MCF 10A (cell line): ENCODE measurements around the gene OCSTAMP. TPM values are rescaled to one million over a fixed set of nuclear protein-coding genes. Genes with fewer than 3 reads are reported as not detected.

ENCODE experiments used
- BruUV-seq: library from RNA; stranded (reverse); fragments of 400-500 nt; replicated peaks from 2 replicates; lab custom pipeline; 2021; lab: Mats Ljungman, UMichigan
- CTCF ChIA-PET: fragments of 300-600 bp; sonication (Branson Sonifier 250); formaldehyde crosslinking; extraction: SDS; loops from one replicate; lab custom pipeline; 2021; ENCODE audit warnings: antibody characterized with exemption, inconsistent platforms; lab: Yijun Ruan, JAX
- POLR2A ChIA-PET: fragments of 300-600, 350-650 bp; sonication (Branson Sonifier 250); formaldehyde crosslinking; extraction: SDS; loops from one replicate; lab custom pipeline; 2020; ENCODE audit warnings: antibody characterized with exemption, inconsistent platforms; lab: Yijun Ruan, JAX
- DNase-seq: peaks from one replicate; pipeline ENCODE4 v3.0.0-alpha.2; 2018; ENCODE audit not compliant: unreplicated experiment
- H3K27ac Mint-ChIP-seq: one replicate; pipeline ENCODE4 v1.8.0; 2022; ENCODE audit warnings: mild to moderate bottlenecking, low read depth, mixed read lengths; ENCODE audit not compliant: unreplicated experiment
- H3K27me3 Mint-ChIP-seq: one replicate; pipeline ENCODE4 v1.8.0; 2022; ENCODE audit warnings: mixed read lengths; ENCODE audit not compliant: insufficient read depth, unreplicated experiment
- H3K36me3 Mint-ChIP-seq: one replicate; pipeline ENCODE4 v1.8.0; 2022; ENCODE audit warnings: mild to moderate bottlenecking, moderate library complexity, mixed read lengths; ENCODE audit not compliant: insufficient read depth, unreplicated experiment
- H3K4me1 Mint-ChIP-seq: one replicate; pipeline ENCODE4 v1.8.0; 2022; ENCODE audit warnings: mixed read lengths; ENCODE audit not compliant: insufficient read depth, unreplicated experiment
- H3K4me3 Mint-ChIP-seq: one replicate; pipeline ENCODE4 v1.8.0; 2022; ENCODE audit warnings: mild to moderate bottlenecking, moderate library complexity, mixed read lengths; ENCODE audit not compliant: unreplicated experiment
- H3K9me3 Mint-ChIP-seq: one replicate; pipeline ENCODE4 v1.8.0; 2022; ENCODE audit warnings: mixed read lengths; ENCODE audit not compliant: unreplicated experiment
- intact Hi-C: fragments of 100-400 bp; cut with micrococcal nuclease; formaldehyde crosslinking; loops from 2 replicates; pipeline ENCODE4 v1.14.1; 2022
- total RNA-seq: library from RNA; stranded (reverse); gene quantifications from 2 replicates; pipeline ENCODE4 v1.2.3, GENCODE V29; 2022
- TF ChIP-seq, protein P1 (sequence below): fragments of 200-600 bp; IDR thresholded peaks from one replicate; pipeline ENCODE4 v1.8.0; 2022; ENCODE audit warnings: antibody characterized with exemption, mild to moderate bottlenecking; ENCODE audit not compliant: unreplicated experiment

Gene OCSTAMP
- total RNA-seq, 1 experiment from 2014 or later = not detected

DNA sequence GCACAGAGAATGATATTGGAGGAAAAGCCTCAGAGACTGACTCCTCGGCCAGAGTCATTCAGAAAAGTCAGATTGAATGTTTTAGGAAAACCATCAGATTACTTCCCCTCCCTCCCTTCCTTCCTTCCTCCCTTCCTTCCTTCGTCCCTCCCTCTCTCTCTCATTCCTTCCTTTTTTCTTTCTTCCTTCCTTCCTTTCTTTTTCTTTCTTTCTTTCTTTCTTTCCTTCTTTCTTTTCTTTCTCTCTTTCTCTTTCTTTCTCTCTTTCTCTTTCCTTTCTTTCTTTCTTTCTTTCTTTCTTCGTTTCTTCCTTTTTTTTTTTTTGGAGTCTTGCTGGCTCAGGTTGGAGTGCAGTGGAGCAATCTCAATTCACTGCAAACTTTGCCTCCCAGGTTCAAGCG is 7.4 kb downstream of the OCSTAMP start:
- peaks cover 13% of the 10 kb centered on the region for H3K27me3 Mint-ChIP-seq
- ChIA-PET CTCF (interaction anchor here (1.4 kb wide), 1 partner anchor 19 kb away, joined by 4 read pairs; no protein-coding TSS in a partner anchor), POLR2A (no interaction called here)
- no TSS peak for BruUV-seq
- H3K4me1 Mint-ChIP-seq = no peaks in the 10 kb centered on the region
- TF ChIP-seq, protein P1, sequence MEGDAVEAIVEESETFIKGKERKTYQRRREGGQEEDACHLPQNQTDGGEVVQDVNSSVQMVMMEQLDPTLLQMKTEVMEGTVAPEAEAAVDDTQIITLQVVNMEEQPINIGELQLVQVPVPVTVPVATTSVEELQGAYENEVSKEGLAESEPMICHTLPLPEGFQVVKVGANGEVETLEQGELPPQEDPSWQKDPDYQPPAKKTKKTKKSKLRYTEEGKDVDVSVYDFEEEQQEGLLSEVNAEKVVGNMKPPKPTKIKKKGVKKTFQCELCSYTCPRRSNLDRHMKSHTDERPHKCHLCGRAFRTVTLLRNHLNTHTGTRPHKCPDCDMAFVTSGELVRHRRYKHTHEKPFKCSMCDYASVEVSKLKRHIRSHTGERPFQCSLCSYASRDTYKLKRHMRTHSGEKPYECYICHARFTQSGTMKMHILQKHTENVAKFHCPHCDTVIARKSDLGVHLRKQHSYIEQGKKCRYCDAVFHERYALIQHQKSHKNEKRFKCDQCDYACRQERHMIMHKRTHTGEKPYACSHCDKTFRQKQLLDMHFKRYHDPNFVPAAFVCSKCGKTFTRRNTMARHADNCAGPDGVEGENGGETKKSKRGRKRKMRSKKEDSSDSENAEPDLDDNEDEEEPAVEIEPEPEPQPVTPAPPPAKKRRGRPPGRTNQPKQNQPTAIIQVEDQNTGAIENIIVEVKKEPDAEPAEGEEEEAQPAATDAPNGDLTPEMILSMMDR = no peak
- no peak overlapping the region for H3K4me3 Mint-ChIP-seq
- no peaks in the 10 kb centered on the region for H3K36me3 Mint-ChIP-seq
- DNase-seq = no peak
- H3K27ac Mint-ChIP-seq = no peak overlapping the region
- no peaks in the 10 kb centered on the region for H3K9me3 Mint-ChIP-seq
- intact Hi-C loops = no loop called here

DNA sequence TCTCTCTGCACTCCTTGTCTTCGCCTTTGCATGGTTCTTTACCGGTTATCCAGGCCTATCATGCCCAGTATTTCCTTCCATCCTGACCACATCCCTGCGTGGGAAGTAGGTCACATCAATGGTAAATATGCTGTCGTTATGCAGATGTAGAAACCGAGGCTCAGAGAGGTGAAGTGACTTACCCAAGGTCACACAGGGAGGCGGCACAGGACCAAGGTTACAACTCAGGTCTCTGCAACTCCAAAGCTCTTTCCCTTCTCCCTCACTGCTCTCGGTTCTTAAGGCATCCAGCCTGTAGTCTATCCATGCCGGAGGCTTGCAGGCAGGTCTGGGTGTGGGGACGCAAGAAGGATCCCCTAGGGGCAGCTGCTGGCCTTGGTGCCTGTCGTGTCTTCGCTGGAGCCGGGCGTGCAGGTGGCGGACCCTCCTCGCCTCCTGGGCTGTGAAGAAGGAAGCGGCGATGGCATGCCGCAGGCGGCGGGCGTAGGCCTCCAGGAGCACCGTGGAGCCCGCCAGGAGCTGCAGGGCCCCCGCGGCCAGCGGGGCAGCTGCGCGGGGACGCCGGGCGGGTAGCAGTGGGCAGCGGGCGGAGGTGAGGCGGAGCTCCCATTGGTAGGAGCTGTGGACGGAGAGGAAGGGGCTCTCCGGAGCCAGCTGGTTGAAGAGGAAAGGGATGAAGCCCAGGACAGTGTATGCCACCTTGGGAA is 9.1 kb downstream of the OCSTAMP start:
- Mint-ChIP-seq H3K4me1 (no peaks in the 10 kb centered on the region), H3K4me3 (no peak overlapping the region), H3K9me3 (no peaks in the 10 kb centered on the region), H3K27me3 (peaks cover 30% of the 10 kb centered on the region), H3K27ac (no peak overlapping the region), H3K36me3 (no peaks in the 10 kb centered on the region)
- DNase-seq = no peak
- ChIA-PET CTCF (interaction anchor here (0.7 to 1.4 kb wide), 2 partner anchors 11 to 17 kb away, joined by 3 to 4 read pairs; no protein-coding TSS in a partner anchor), POLR2A (interaction anchor here (0.6 kb wide), 1 partner anchor 164 kb away, joined by 4 read pairs; no protein-coding TSS in a partner anchor)
- BruUV-seq = no TSS peak
- intact Hi-C loops = no loop called here
- TF ChIP-seq, protein P1 = no peak

DNA sequence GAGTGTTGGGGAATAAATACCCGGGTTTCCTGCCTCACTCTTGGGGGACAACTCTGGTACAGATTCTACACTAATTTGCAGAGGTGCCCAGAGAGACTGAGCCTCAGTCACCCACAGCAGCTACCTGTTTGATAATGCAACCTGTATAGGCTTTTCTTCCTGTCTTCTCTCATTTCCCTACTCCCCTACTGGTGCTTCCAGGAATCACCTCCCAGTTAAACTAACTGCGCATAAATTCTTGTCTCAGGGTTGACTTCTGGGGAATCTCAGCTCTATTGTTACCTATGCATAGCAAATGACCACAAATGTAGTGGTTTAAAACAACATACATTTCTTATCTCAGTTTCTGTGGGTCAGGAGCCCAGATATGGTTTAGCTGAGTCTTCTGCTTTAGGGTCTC is 11.3 kb downstream of the OCSTAMP start:
- ChIA-PET CTCF (interaction anchor here (0.5 kb wide), 1 partner anchor 121 kb away, joined by 4 read pairs; no protein-coding TSS in a partner anchor), POLR2A (no interaction called here)
- TF ChIP-seq, protein P1 = no peak
- DNase-seq = no peak
- no peak overlapping the region for H3K4me3 Mint-ChIP-seq
- H3K36me3 Mint-ChIP-seq = no peaks in the 10 kb centered on the region
- no peaks in the 10 kb centered on the region for H3K4me1 Mint-ChIP-seq
- peaks cover 39% of the 10 kb centered on the region for H3K27me3 Mint-ChIP-seq
- no TSS peak for BruUV-seq
- intact Hi-C loops = no loop called here
- no peaks in the 10 kb centered on the region for H3K9me3 Mint-ChIP-seq
- no peak overlapping the region for H3K27ac Mint-ChIP-seq

DNA sequence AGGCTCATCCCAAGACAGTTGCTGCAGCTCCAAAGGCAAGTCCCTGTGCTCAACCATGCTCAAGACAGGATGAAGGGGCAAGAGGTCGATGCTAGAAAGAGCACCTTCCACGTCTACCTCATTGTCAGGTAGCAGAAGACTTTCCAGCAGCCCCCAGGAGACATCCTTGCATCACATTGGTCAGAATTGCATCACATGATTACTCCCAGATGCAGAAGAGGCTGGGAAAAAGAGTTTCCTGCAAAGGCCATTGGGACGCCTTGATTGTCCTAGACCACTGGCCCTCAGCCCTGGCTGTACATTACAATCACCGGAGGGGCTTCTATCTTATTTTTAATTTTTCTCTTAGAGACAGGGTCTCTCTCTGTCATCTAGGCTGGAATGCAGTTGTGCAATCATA is 19.8 kb downstream of the OCSTAMP start:
- Mint-ChIP-seq H3K36me3 (no peaks in the 10 kb centered on the region), H3K27ac (no peak overlapping the region), H3K27me3 (peaks cover 26% of the 10 kb centered on the region), H3K9me3 (no peaks in the 10 kb centered on the region), H3K4me3 (no peak overlapping the region), H3K4me1 (no peaks in the 10 kb centered on the region)
- TF ChIP-seq, protein P1 = no peak
- intact Hi-C loops = no loop called here
- no TSS peak for BruUV-seq
- DNase-seq = no peak
- POLR2A ChIA-PET = no interaction called here
- CTCF ChIA-PET = interaction anchor here (0.6 kb wide), 1 partner anchor 424 kb away, joined by 4 read pairs; no protein-coding TSS in a partner anchor
